Measurements from ENCODE around the gene DFFA. TPM values are rescaled to one million over a fixed set of nuclear protein-coding genes. Genes with fewer than 3 reads are reported as not detected.

The DFFA gene
- total RNA-seq, 4 donors from 2014 or later: 7.5 to 31.6 (median 17.1) TPM

GRCh38 chr1:10495952-10496351 lies 23.6 kb upstream of the DFFA start:
- TF ChIP-seq EP300 (IDR thresholded peaks at IDR 0.05; ENCODE audit: low read depth) (no peak), POLR2AphosphoS5 (IDR thresholded peaks at IDR 0.05) (no peak), POLR2A (IDR thresholded peaks at IDR 0.05) (no peak), CTCF (IDR thresholded peaks at IDR 0.05) (no peak)
- no peaks in the 10 kb centered on the region for H3K36me3 ChIP-seq
- intact Hi-C loops (cut with DNase I; ENCODE audit: low total_unique reads): loop anchor here (2.0 kb wide), 1 partner anchor 65 kb away; the partner anchor contains the start of gene CENPS
- WGBS, 2 donors (ENCODE audit: low coverage in 1 of 2): 87% methylated on average over 14 of the region's 14 CpGs; no CpG with 5 or more reads in 1 of the 2 donors
- no peak for DNase-seq
- H3K4me1 ChIP-seq: peaks cover 0 to 18% (median 13%) of the 10 kb centered on the region in 4 donors
- peak overlapping the region; percentile 55 to 73 (median 68) for H3K27ac ChIP-seq
- no peaks in the 10 kb centered on the region for H3K9me3 ChIP-seq
- no peak overlapping the region for H3K4me3 ChIP-seq
- in situ Hi-C loops (cut with MboI; ENCODE audit: low pct_ligation_motif_present in 1 of 4, low pct_unique_long_range_greater_than_20kb in 1 of 4, low sequenced_read_pairs in 3 of 4): loop anchor here in 1 of 4 donors (10.0 kb wide), 1 partner anchor 61 kb away; the partner anchor contains the start of gene CENPS
- no peaks in the 10 kb centered on the region for H3K27me3 ChIP-seq

- no peak for DNase-seq
- no peaks in the 10 kb centered on the region for H3K27me3 ChIP-seq
- peak overlapping the region; percentile 55 to 73 (median 68) for H3K27ac ChIP-seq
- WGBS, 2 donors (ENCODE audit: low coverage in 1 of 2): 40 to 66% methylated on average over 1 to 10 of the region's 10 CpGs
- H3K36me3 ChIP-seq: no peaks in the 10 kb centered on the region
- in situ Hi-C loops (cut with MboI; ENCODE audit: low pct_ligation_motif_present in 1 of 4, low pct_unique_long_range_greater_than_20kb in 1 of 4, low sequenced_read_pairs in 3 of 4): loop anchor here in 1 of 4 donors (10.0 kb wide), 1 partner anchor 61 kb away; the partner anchor contains the start of gene CENPS
- peaks cover 0 to 18% (median 13%) of the 10 kb centered on the region in 4 donors for H3K4me1 ChIP-seq
- no peaks in the 10 kb centered on the region for H3K9me3 ChIP-seq
- peak overlapping the region in 1 of 4 donors; percentile 34 for H3K4me3 ChIP-seq
- TF ChIP-seq CTCF (IDR thresholded peaks at IDR 0.05) (no peak), POLR2AphosphoS5 (IDR thresholded peaks at IDR 0.05) (no peak), POLR2A (IDR thresholded peaks at IDR 0.05) (no peak), EP300 (IDR thresholded peaks at IDR 0.05; ENCODE audit: low read depth) (no peak)
- intact Hi-C loops (cut with DNase I; ENCODE audit: low total_unique reads): loop anchor here (2.0 kb wide), 1 partner anchor 65 kb away; the partner anchor contains the start of gene CENPS
Measured at GRCh38 chr1:10495475-10495817, 23.1 kb upstream of the DFFA start.

- peak; percentile 84 for DNase-seq
- H3K36me3 ChIP-seq: no peaks in the 10 kb centered on the region
- peak overlapping the region in 2 of 4 donors; percentile 13 to 34 for H3K4me3 ChIP-seq
- H3K27ac ChIP-seq: peak overlapping the region; percentile 55 to 73 (median 68)
- peak; percentile 91 to 97 (median 92) for TF ChIP-seq CTCF (IDR thresholded peaks at IDR 0.05)
- TF ChIP-seq POLR2A (IDR thresholded peaks at IDR 0.05): no peak
- peaks cover 0 to 21% (median 15%) of the 10 kb centered on the region in 4 donors for H3K4me1 ChIP-seq
- no peaks in the 10 kb centered on the region for H3K9me3 ChIP-seq
- in situ Hi-C loops (cut with MboI; ENCODE audit: low pct_ligation_motif_present in 1 of 4, low pct_unique_long_range_greater_than_20kb in 1 of 4, low sequenced_read_pairs in 3 of 4) (loop anchor here in 1 of 4 donors (10.0 kb wide), 1 partner anchor 60 kb away; the partner anchor contains the start of gene CENPS), intact Hi-C loops (cut with DNase I; ENCODE audit: low total_unique reads) (loop anchor here (2.0 kb wide), 1 partner anchor 64 kb away; the partner anchor contains the start of gene CENPS)
- H3K27me3 ChIP-seq: no peaks in the 10 kb centered on the region
- 0 to 2% methylated on average over 5 to 15 of the region's 15 CpGs for WGBS, 2 donors (ENCODE audit: low coverage in 1 of 2)
Measured at GRCh38 chr1:10494754-10495474, 22.6 kb upstream of the DFFA start.

GRCh38 chr1:10494418-10494753 lies 22.1 kb upstream of the DFFA start:
- TF ChIP-seq EP300 (IDR thresholded peaks at IDR 0.05; ENCODE audit: low read depth): no peak
- no peak for TF ChIP-seq POLR2AphosphoS5 (IDR thresholded peaks at IDR 0.05)
- TF ChIP-seq CTCF (IDR thresholded peaks at IDR 0.05): no peak
- TF ChIP-seq POLR2A (IDR thresholded peaks at IDR 0.05): no peak
- Histone ChIP-seq H3K9me3 (no peaks in the 10 kb centered on the region), H3K36me3 (no peaks in the 10 kb centered on the region), H3K4me1 (peaks cover 0 to 27% (median 20%) of the 10 kb centered on the region in 4 donors), H3K27me3 (no peaks in the 10 kb centered on the region), H3K4me3 (no peak overlapping the region), H3K27ac (peak overlapping the region in 1 of 4 donors; percentile 73)
- DNase-seq: no peak
- in situ Hi-C loops (cut with MboI; ENCODE audit: low pct_ligation_motif_present in 1 of 4, low pct_unique_long_range_greater_than_20kb in 1 of 4, low sequenced_read_pairs in 3 of 4) (loop anchor here in 1 of 4 donors (10.0 kb wide), 1 partner anchor 60 kb away; the partner anchor contains the start of gene CENPS), intact Hi-C loops (cut with DNase I; ENCODE audit: low total_unique reads) (loop anchor here (2.0 kb wide), 1 partner anchor 64 kb away; the partner anchor contains the start of gene CENPS)
- WGBS, 2 donors (ENCODE audit: low coverage in 1 of 2): 81 to 90% methylated on average over 3 to 5 of the region's 5 CpGs
